HG03066 (cell line): ENCODE measurements around the gene RHOT2.

Experiments
- ATAC-seq: cut with Tn5 transposase; IDR thresholded peaks from one replicate; pipeline ENCODE4 v1.9.1; 2021; ENCODE audit warnings: low read depth; ENCODE audit not compliant: unreplicated experiment

The RHOT2 gene

DNA sequence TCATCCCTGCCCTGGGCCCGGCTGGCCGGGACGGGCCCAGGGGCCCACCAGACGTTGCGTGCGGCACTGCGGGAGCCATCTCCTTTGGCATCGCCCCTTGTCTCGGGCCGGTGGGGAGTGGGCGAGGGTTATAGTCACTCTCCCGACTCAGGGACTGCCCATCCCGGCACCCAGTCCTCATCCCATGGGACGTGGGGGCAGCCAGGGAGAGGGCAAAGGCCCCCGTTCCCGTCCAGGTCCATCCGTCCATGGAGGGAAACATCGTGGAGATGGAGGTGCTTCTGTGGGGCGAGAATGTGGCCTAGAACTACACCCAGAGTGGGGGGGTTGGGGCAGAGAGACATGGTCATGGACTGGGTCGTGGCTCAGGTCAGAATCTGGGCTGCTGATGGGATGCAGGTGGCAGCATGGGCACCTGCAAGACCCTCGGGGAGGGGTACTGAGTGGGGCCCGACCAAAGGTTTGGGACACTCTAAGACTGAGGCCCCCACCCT, 21.2 kb upstream of the RHOT2 start:
- ATAC-seq = no peak

DNA sequence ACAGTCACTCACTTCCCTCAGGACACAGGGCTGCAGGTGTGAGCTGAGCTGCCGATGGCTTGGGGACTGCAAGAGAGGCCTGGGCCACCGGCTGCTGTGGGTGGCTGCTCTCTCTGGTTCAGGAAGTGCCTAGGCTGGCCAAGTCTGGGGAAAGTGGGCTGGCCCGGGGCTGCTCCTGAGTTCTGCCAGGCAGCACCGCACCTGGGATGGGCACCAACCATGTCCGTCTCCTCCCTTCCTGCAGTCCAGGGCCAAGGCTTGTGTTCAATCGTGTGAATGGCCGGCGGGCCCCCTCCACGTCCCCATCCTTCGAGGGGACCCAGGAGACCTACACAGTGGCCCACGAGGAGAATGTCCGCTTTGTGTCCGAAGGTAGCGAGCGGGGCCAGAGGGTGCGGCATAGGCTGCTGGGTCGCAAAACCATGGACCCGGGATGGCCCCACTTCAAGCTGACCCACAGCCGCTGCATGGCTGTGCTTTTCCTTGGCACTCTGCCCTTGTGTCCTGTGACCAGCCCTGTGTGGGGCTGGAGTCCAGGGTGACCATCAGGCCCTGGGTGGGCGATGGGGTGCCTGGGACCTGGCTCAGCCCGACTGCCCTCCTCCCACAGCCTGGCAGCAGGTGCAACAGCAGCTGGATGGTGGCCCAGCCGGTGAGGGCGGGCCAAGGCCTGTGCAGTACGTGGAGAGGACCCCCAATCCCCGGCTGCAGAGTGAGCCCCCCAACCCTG, 20.6 kb upstream of the RHOT2 start:
- no peak for ATAC-seq

DNA sequence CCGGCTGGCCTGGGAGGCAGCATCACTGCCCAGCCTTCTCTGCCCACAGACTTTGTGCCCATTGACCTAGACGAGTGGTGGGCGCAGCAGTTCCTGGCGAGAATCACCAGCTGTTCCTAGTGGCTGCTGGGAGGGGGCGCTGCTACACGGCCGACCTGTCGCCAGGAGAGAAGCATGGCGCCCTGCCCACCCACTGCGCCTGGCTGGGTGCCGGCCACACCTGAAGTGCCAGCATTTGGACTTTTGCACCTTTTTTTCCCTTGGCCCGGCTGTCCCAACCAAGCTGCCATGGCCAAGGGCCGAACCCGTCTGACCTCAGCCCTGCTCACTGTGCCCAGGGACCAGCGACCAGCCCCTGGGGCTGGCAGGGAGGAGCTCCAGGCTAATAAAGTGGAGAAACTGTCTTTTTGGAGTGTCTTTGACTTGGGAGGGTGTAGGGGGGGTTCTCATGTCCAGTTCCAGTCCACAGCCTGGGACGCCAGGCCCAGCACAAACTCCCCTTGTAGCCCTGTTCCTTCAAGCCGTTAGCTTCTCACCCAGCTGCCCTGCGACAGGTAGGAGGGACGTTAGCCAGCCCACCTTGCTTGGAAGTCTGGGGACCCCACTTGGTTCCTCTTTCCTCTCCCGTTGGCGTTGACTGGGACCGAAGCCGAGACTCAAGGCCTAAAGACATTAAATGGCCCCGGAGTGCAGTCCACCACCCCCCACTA, 19.7 kb upstream of the RHOT2 start:
- ATAC-seq = no peak

GRCh38 chr16:648781-649589, 18.9 kb upstream of the RHOT2 start, which contains the start of gene WDR90:
Gene WDR90 (plus strand): TSS chr16:649365. CDS start chr16:649417, 52 bp downstream.
- ATAC-seq = peak; percentile 79

- peak; percentile 11 for ATAC-seq
Observed at GRCh38 chr16:649631-650030, 18.3 kb upstream of the RHOT2 start.

GRCh38 chr16:651844-652243, 16.1 kb upstream of the RHOT2 start:
- no peak for ATAC-seq

DNA sequence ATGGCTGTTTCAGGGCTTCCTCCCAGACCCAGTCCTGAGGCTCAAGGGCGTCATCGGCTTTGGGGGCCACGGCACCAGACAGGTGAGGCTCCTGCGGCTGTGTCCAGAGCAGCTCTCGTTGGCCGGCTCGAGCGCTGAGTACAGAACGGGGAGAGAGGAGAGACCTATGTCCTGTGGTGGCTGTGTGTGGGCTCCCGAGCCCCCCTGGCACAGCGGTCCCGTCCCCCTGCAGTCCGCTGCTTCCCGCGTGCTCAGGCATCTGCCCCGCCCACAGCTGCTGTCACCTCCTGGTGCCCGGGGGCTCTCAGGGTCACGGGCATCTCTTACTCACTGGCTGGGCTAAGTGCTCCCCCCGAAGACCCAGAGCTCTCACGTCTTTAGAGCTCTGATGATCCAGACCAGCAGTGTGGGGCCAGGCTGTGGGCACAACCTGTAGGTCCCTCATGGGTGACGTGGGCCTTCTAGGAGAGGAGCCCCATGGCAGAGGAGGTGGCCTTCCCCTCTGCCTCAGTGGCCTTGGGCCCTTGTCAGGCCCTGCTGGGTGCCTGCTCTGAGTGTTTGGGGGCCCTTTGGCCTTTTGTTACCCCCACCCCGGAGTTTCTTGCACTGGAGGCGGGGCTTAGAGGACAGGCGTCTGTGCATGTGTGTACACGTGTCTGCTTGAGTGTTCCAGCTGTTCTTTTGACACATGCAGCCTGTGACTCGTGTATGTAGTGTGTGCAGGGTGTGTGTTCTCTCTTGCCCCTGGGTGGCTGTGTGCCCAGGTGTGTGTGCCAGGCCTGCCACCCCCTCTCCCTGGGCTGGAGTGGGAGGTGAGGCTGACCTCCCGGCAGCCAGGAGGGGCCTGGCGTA, 15.3 kb upstream of the RHOT2 start:
- no peak for ATAC-seq

DNA sequence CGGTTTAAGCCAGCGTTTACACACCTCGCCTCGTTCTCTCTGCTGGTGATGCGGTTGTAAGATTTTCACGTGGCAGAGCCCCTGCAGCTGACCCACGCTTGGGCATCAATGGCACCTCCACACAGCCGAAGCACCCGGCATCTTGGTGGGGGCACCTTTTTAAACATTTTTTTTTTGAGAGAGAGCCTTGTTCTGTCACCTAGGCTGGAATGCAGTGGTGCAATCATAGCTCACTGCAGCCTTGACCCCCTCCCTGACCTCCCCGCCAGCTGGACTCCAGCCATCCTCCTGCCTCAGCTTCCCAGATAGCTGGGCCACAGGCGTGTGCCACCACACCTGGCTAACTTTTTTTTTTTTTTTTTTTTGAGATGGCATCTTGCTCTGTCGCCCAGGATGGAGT, 13.9 kb upstream of the RHOT2 start:
- ATAC-seq = no peak

GRCh38 chr16:657487-657886, 10.4 kb upstream of the RHOT2 start:
- no peak for ATAC-seq

DNA sequence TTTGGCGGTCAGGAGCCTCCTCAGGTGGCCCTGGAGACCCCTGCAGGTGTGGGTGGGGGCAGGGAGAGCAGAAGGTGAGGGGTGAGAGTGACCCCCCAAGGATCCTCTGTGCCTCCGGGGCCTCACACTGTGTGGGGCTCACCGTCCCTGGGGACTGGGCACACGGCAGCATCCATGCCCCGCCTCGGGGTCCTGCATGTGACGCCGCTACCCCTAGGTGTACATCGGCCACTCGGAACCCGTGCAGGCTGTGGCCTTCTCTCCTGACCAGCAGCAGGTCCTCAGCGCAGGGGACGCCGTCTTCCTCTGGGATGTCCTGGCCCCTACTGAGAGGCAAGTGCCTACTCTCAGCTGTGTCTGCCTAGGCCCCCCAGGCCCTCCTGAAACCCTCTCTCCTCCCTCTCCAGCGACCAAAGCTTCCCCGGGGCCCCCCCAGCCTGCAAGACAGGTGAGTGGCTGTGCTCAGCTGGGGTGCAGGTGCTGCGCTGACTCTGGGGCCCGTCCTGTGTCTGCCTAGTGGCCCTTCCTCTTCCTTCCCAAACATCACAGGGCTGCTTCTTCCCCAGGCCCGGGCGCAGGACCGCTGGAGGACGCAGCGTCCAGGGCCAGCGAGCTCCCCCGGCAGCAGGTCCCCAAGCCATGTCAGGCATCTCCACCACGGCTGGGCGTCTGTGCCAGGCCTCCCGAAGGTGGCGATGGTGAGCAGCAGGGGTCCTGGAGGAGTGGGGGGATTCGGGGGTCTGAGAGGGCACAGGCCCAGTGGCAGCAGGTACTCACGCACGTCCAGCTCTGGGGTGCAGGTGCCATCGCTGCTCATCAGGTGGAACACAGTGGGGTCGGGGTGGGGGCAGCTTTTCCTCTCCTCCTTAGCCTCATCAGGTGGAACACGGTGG, 9.0 kb upstream of the RHOT2 start:
- ATAC-seq = no peak

GRCh38 chr16:659618-660017, 8.3 kb upstream of the RHOT2 start:
- ATAC-seq = no peak

DNA sequence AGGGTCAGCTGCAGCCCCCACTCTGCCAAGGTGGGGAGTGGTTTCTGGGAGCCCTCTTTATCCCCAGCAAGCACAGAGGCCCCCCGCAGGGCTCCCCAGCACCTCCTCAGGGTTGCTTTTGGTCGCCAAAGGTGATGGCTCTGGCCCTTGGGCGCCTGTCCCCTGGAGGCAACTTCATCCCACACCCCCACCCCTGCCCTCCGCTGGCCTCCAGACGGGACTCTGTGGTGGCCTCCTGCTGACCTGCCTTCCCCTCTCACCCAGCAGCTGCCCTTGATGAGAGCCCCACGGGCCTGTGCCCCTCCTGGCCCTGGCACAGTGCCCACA, 7.8 kb upstream of the RHOT2 start:
- ATAC-seq = no peak

DNA sequence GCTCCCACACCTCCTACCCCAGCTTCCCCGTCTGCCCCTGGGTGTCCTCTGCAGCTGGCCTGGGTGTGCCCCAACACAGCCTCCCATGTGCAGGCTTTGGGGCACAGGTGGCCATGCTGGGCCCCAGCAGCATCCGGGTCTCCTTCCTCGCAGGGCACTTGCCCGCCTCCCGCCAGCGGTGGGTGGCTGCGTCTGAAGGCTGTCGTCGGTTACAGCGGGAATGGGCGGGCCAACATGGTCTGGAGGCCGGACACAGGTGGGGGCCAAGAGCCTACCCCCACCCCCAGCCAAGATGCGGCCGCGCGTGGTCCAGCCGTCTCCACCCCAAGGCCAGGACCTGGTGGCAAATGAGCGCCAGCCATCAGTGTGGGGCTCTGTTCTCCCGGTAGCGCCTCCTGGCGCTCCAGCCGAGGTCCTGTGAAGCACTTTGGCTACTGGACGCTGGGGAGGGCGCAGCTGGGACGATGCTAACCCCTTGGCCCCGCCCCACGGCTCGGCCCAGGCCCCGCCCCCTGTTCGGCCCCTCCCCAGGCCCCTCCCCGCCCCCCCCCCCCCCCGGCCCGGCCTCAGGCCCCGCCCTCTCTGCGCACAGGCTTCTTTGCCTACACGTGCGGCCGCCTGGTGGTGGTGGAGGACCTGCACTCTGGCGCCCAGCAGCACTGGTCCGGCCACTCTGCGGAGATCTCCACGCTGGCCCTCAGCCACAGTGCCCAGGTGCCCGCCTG, 7.3 kb upstream of the RHOT2 start:
- ATAC-seq = peak; percentile 63

DNA sequence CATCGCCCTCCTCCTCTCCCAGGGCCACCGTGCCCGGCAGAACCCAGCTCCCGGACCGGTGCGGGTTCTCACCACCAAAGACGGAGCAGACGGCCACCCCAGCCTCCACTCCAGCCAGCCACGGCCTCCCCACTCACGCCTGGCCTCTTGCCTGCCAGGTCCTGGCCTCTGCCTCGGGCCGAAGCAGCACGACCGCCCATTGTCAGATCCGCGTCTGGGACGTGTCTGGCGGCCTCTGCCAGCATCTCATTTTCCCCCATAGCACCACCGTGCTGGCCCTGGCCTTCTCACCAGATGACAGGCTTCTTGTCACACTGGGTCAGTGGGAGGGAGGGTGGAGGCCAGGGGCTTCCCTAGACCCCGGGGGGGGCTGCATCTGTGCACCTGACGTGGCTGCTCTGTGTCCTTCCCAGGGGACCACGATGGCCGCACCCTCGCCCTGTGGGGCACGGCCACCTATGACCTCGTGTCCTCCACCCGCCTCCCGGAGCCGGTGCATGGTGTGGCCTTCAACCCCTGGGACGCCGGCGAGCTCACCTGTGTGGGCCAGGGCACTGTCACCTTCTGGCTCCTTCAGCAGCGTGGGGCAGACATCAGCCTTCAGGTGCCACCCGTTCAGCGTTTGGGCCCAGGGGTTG, 6.6 kb upstream of the RHOT2 start:
- no peak for ATAC-seq

GRCh38 chr16:662095-662494, 5.8 kb upstream of the RHOT2 start:
- no peak for ATAC-seq

GRCh38 chr16:662597-662996, 5.3 kb upstream of the RHOT2 start:
- no peak for ATAC-seq

DNA sequence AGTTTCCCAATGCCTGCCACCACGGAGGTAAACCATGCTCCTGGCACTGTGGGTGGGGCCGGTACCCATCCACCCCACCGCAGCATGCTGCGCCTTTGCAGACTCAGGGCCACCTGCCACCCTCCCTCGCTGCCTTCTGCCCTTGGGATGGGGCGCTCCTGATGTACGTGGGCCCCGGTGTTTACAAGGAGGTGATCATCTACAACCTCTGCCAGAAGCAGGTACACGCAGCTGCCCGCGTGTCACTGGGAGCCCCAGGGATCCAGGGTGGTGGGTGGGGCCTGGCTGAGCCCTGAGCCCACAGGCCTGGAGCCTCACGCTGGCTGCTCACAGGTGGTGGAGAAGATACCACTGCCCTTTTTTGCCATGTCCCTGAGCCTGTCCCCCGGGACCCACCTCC, 1.4 kb upstream of the RHOT2 start:
- no peak for ATAC-seq

GRCh38 chr16:667113-667779, 686 bp upstream of the RHOT2 start:
- ATAC-seq = no peak
